HepG2 (cell line): ENCODE results near the gene GRM8. TPM values are rescaled to one million over a fixed set of nuclear protein-coding genes. Genes with fewer than 3 reads are reported as not detected.

Experiments used
- ATAC-seq: fragments of 200-7000 bp; cut with Tn5 transposase; 3 replicates; pipeline ENCODE4 v1.9.1; 2020; ENCODE audit warnings: mild to moderate bottlenecking, moderate library complexity
- BruUV-seq: library from RNA; stranded (reverse); fragments of 400-500 nt; replicated peaks from 2 replicates; lab custom pipeline; 2021; lab: Mats Ljungman, UMichigan
- CTCF ChIA-PET: fragments of 300-600 bp; formaldehyde crosslinking; extraction: SDS; loops from one replicate; lab custom pipeline; 2021; ENCODE audit warnings: low total read pairs, inconsistent platforms, low intra/inter-chr PET ratio; lab: Yijun Ruan, JAX
- POLR2A ChIA-PET: fragments of 350-600 bp; sonication (Branson Sonifier 250); formaldehyde crosslinking; loops from one replicate; lab custom pipeline; 2020; ENCODE audit warnings: antibody characterized with exemption, inconsistent platforms; lab: Yijun Ruan, JAX
- DNase-seq: peaks from one replicate; pipeline ENCODE4 v3.0.0-alpha.2; 2015; ENCODE audit warnings: low spot score
- FAIRE-seq: peaks from 3 replicates; lab custom pipeline; 2011; peaks lifted over from hg19 to GRCh38; lab: Jason Lieb, UNC
- H2AFZ ChIP-seq: one replicate; pipeline ENCODE4 v1.6.1; 2011; ENCODE audit warnings: low read length, inconsistent platforms
- H3K27ac ChIP-seq: fragments of 300-600 bp; 3 replicates; pipeline ENCODE4 v1.8.0; 2011; ENCODE audit warnings: mixed run types, mild to moderate bottlenecking, mixed read lengths, low read length, inconsistent platforms; ENCODE audit not compliant: insufficient read depth; ENCODE audit errors: extremely low read length
- H3K27me3 ChIP-seq, 2 experiments: fragments of 200-600 bp in 1 of 2; 2 replicates in 1 of 2; 3 replicates in 1 of 2; pipeline versions ENCODE4 v1.6.0 to v1.8.0; 2011; ENCODE audit warnings: low read length in 2 of 2, mild to moderate bottlenecking in 2 of 2, moderate library complexity in 2 of 2, inconsistent platforms in 1 of 2; ENCODE audit not compliant: insufficient read depth in 2 of 2, control insufficient read depth in 1 of 2
- H3K36me3 ChIP-seq, 2 experiments: fragments of 200-600 bp in 1 of 2; replicated peaks in 1 of 2; 2 replicates in 1 of 2; 3 replicates in 1 of 2; pipeline versions ENCODE4 v1.5.1 to v1.8.0; 2011; ENCODE audit warnings: low read length in 2 of 2, inconsistent platforms in 1 of 2; ENCODE audit not compliant: insufficient read depth in 2 of 2, control insufficient read depth in 1 of 2
- H3K4me1 ChIP-seq: 2 replicates; pipeline ENCODE4 v1.5.1; 2012; ENCODE audit warnings: low read length, inconsistent platforms; ENCODE audit not compliant: insufficient read depth
- H3K4me2 ChIP-seq: 2 replicates; pipeline ENCODE4 v1.6.0; 2011; ENCODE audit warnings: low read depth, low read length, inconsistent platforms
- H3K4me3 ChIP-seq, 3 experiments: fragments of 200-600 bp in 1 of 3; sonication (generic), shearing (Covaris generic) in 1 of 3; replicated peaks in 1 of 3; 2 replicates each; pipeline ENCODE4 v1.5.1; 2011 to 2016; ENCODE audit warnings: low read length in 3 of 3, inconsistent platforms in 2 of 3, low read depth in 2 of 3, mild to moderate bottlenecking in 2 of 3, control low read depth in 1 of 3, mixed read lengths in 1 of 3; ENCODE audit not compliant: insufficient read depth in 1 of 3
- H3K79me2 ChIP-seq: one replicate; pipeline ENCODE4 v1.6.1; 2011; ENCODE audit warnings: low read length, inconsistent platforms; ENCODE audit not compliant: insufficient read depth
- H3K9ac ChIP-seq: 2 replicates; pipeline ENCODE4 v1.6.0; 2011; ENCODE audit warnings: mild to moderate bottlenecking, low read depth, low read length, inconsistent platforms; ENCODE audit not compliant: insufficient read depth
- H3K9me3 ChIP-seq: 2 replicates; pipeline ENCODE4 v1.5.1; 2012; ENCODE audit warnings: mild to moderate bottlenecking, low read length
- H4K20me1 ChIP-seq: 2 replicates; pipeline ENCODE4 v1.6.0; 2011; ENCODE audit warnings: inconsistent platforms, mild to moderate bottlenecking, low read length, moderate library complexity; ENCODE audit not compliant: insufficient read depth
- ELF3 ChIP-seq: IDR thresholded peaks from 2 replicates; pipeline ENCODE4 v1.6.1; 2016; ENCODE audit warnings: missing genetic modification reagents, missing compliant biosample characterization
- FOSL2 ChIP-seq: sonication (generic); formaldehyde crosslinking; IDR thresholded peaks from 2 replicates; pipeline ENCODE4 v1.4.0; 2020; ENCODE audit warnings: missing genetic modification reagents
- HES4 ChIP-seq: sonication (generic); formaldehyde crosslinking; IDR thresholded peaks from 2 replicates; pipeline ENCODE4 v1.9.0; 2021; ENCODE audit warnings: mild to moderate bottlenecking, missing genetic modification reagents, borderline replicate concordance
- JUN ChIP-seq: sonication (generic); formaldehyde crosslinking; IDR thresholded peaks from 2 replicates; pipeline ENCODE4 v1.4.0; 2020; ENCODE audit warnings: mild to moderate bottlenecking, missing genetic modification reagents
- MTA1 ChIP-seq: sonication (generic); formaldehyde crosslinking; IDR thresholded peaks from 2 replicates; pipeline ENCODE4 v1.4.0; 2020; ENCODE audit warnings: missing genetic modification reagents, mild to moderate bottlenecking, borderline replicate concordance
- NFRKB ChIP-seq: fragments of 450-650 bp; IDR thresholded peaks from 2 replicates; pipeline ENCODE4 v1.6.1; 2017
- RORA ChIP-seq: sonication (generic); formaldehyde crosslinking; IDR thresholded peaks from 2 replicates; pipeline ENCODE4 v1.5.0; 2020; ENCODE audit warnings: mild to moderate bottlenecking, missing genetic modification reagents, moderate library complexity
- SATB2 ChIP-seq: sonication (generic); formaldehyde crosslinking; IDR thresholded peaks from 2 replicates; pipeline ENCODE4 v1.5.0; 2020; ENCODE audit warnings: missing genetic modification reagents
- SIN3A ChIP-seq: IDR thresholded peaks from 2 replicates; pipeline ENCODE4 v1.6.1; 2011; ENCODE audit warnings: low read depth, mild to moderate bottlenecking, control low read depth, low read length, borderline replicate concordance
- SMC3 ChIP-seq: IDR thresholded peaks from 2 replicates; pipeline ENCODE4 v1.6.1; 2011; ENCODE audit warnings: low read length, improper control_type of control experiment
- TCF7L2 ChIP-seq: IDR thresholded peaks from 2 replicates; pipeline ENCODE4 v1.6.1; 2011; ENCODE audit warnings: mild to moderate bottlenecking, low read depth, low read length, moderate library complexity
- XRCC5 ChIP-seq: fragments of 200-400 bp; formaldehyde crosslinking; optimal IDR thresholded peaks from 2 replicates; pipeline ENCODE3; 2017; ENCODE audit warnings: mild to moderate bottlenecking, low read length
- ZBTB8A ChIP-seq: sonication (generic); formaldehyde crosslinking; IDR thresholded peaks from 2 replicates; pipeline ENCODE4 v1.4.0; 2020; ENCODE audit warnings: mild to moderate bottlenecking, low read depth, missing genetic modification reagents, borderline replicate concordance
- ZC3H4 ChIP-seq: sonication (generic); formaldehyde crosslinking; IDR thresholded peaks from 2 replicates; pipeline ENCODE4 v1.4.0; 2020; ENCODE audit warnings: missing genetic modification reagents, borderline replicate concordance
- ZNF546 ChIP-seq: sonication (generic); formaldehyde crosslinking; conservative IDR thresholded peaks from 2 replicates; pipeline ENCODE4 v1.8.1; 2023; ENCODE audit warnings: mild to moderate bottlenecking, missing genetic modification reagents
- ZNF670 ChIP-seq: sonication (generic); formaldehyde crosslinking; IDR thresholded peaks from 2 replicates; pipeline ENCODE4 v1.8.0; 2022; ENCODE audit warnings: mild to moderate bottlenecking, missing genetic modification reagents, borderline replicate concordance
- ZNF749 ChIP-seq: sonication (generic); formaldehyde crosslinking; IDR thresholded peaks from 2 replicates; pipeline ENCODE4 v1.8.0; 2022; ENCODE audit warnings: mild to moderate bottlenecking, missing genetic modification reagents, moderate library complexity, borderline replicate concordance
- ZSCAN25 ChIP-seq: sonication (generic); formaldehyde crosslinking; IDR thresholded peaks from 2 replicates; pipeline ENCODE4 v1.8.0; 2022; ENCODE audit warnings: mild to moderate bottlenecking, missing genetic modification reagents
- whole genome bisulfite sequencing: methylation state at CpG from one replicate; pipeline ENCODE4 v1.1.6; 2017; ENCODE audit warnings: low lambda C conversion rate; 5-methylcytosine and 5-hydroxymethylcytosine counted together
- in situ Hi-C: cut with HindIII; loops from 2 replicates; pipeline ENCODE4 v1.10.0; 2017; ENCODE audit warnings: low pct_unique_long_range_greater_than_20kb; ENCODE audit not compliant: extremely low pct_ligation_motif_present
- intact Hi-C: fragments of 100-400 bp; cut with micrococcal nuclease; formaldehyde crosslinking; loops from one replicate; pipeline ENCODE4 v1.10.0; 2022; ENCODE audit not compliant: unreplicated experiment
- polyA plus RNA-seq, 8 experiments: library from polyadenylated mRNA; depleted of rRNA in 3 of 8; stranded (reverse) in 7 of 8; unstranded in 1 of 8; fragments of >200 nt; fragmentation: Illumina TruSeq in 4 of 8; extraction: Trizol in 4 of 8; gene quantifications; 2 replicates each; pipeline versions ENCODE4 v1.2.1 to v1.2.3, GENCODE V29; 2011 to 2016; ENCODE audit warnings: low read depth in 4 of 8, missing spikeins in 1 of 8, mixed read lengths in 1 of 8; ENCODE audit not compliant: insufficient read depth in 1 of 8
- total RNA-seq, 5 experiments: library from RNA; depleted of rRNA; stranded (reverse); fragments of >200 nt; fragmentation: Illumina TruSeq; extraction: Trizol; gene quantifications; 2 replicates each; pipeline ENCODE4 v1.2.3, GENCODE V29; 2016; ENCODE audit warnings: low read depth in 1 of 5

Gene GRM8
- total and polyA plus RNA-seq, 2 of the 13 experiments (the other 11 are each of a cell fraction or from before 2014, with no cell fraction given): not detected

GRCh38 chr7:126700807-126701604 is 551.7 kb downstream of the GRM8 start:
- DNase-seq: peak; percentile 41
- intact Hi-C loops: no loop called here
- Histone ChIP-seq H3K4me1 (no peaks in the 10 kb centered on the region), H3K79me2 (no peaks in the 10 kb centered on the region), H3K9ac (no peak overlapping the region), H4K20me1 (no peaks in the 10 kb centered on the region), H3K27ac (no peak overlapping the region), H3K36me3 (no peaks in the 10 kb centered on the region), H3K4me2 (no peak overlapping the region), H3K9me3 (no peaks in the 10 kb centered on the region), H3K4me3 (no peak overlapping the region), H3K27me3 (no peaks in the 10 kb centered on the region), H2AFZ (no peak overlapping the region)
- CTCF ChIA-PET: no interaction called here
- BruUV-seq: no TSS peak
- WGBS: 18% methylated on average over 5 of the region's 5 CpGs
- in situ Hi-C loops: no loop called here
- POLR2A ChIA-PET: no interaction called here
- FAIRE-seq: no peak
- ATAC-seq: no peak; the same call in 2 of the 3 replicates
- TF ChIP-seq ZNF670: no peak
- TF ChIP-seq XRCC5: no peak
- TF ChIP-seq FOSL2 (CRISPR knock-in tag): peak; percentile 50

GRCh38 chr7:126699707-126700106 is 553.0 kb downstream of the GRM8 start:
- Histone ChIP-seq H3K9ac (no peak overlapping the region), H3K4me2 (no peak overlapping the region), H3K27me3 (no peaks in the 10 kb centered on the region), H4K20me1 (no peaks in the 10 kb centered on the region), H3K36me3 (no peaks in the 10 kb centered on the region), H3K79me2 (no peaks in the 10 kb centered on the region), H2AFZ (no peak overlapping the region), H3K27ac (no peak overlapping the region), H3K9me3 (no peaks in the 10 kb centered on the region), H3K4me1 (no peaks in the 10 kb centered on the region), H3K4me3 (no peak overlapping the region)
- ChIA-PET POLR2A (no interaction called here), CTCF (no interaction called here)
- intact Hi-C loops (no loop called here), in situ Hi-C loops (no loop called here)
- no peak for FAIRE-seq
- ATAC-seq: no peak
- no TSS peak for BruUV-seq
- no peak for DNase-seq
- TF ChIP-seq ELF3 (CRISPR knock-in tag): no peak
- TF ChIP-seq SMC3: no peak
- TF ChIP-seq MTA1 (CRISPR knock-in tag): no peak
- TF ChIP-seq ZNF749 (CRISPR knock-in tag): no peak
- no peak for TF ChIP-seq ZSCAN25 (CRISPR knock-in tag)
- TF ChIP-seq ZBTB8A (CRISPR knock-in tag): no peak
- no peak for TF ChIP-seq TCF7L2
- no peak for TF ChIP-seq NFRKB
- no peak for TF ChIP-seq ZC3H4 (CRISPR knock-in tag)
- no peak for TF ChIP-seq ZNF670
- no peak for TF ChIP-seq ZNF546 (CRISPR knock-in tag)
- no peak for TF ChIP-seq RORA (CRISPR knock-in tag)
- TF ChIP-seq SIN3A: no peak
- no peak for TF ChIP-seq HES4 (CRISPR knock-in tag)
- TF ChIP-seq SATB2: no peak
- no peak for TF ChIP-seq JUN (CRISPR knock-in tag)
